Esophagus mucosa (tissue), 1 donor: ENCODE data around the gene ZP4. TPM values are rescaled to one million over a fixed set of nuclear protein-coding genes. Genes with fewer than 3 reads are reported as not detected.
A peak's percentile ranks its signal among the peaks of the same experiment; 100 is the strongest.
"Not testable (repeated sequence)": the region's sequence is repeated elsewhere in the genome, so short reads cannot be mapped to it uniquely, and the experiment has no call there.

Experiments
- ATAC-seq: fragments of 200-7000 bp; cut with Tn5 transposase; one replicate; pipeline ENCODE4 v1.9.1; 2020
- total RNA-seq: library from RNA; stranded (reverse); gene quantifications from one replicate; pipeline ENCODE4 v1.2.4, GENCODE V29; 2023
- donor health status: DM: yes; HTN: yes; CAD: no.

The ZP4 gene
- total RNA-seq, 1 donor from 2014 or later = not detected

GRCh38 chr1:237875291-237875690 lies 15.4 kb downstream of the ZP4 start:
- no peak for ATAC-seq

- ATAC-seq = peak; percentile 99
Observed at GRCh38 chr1:237873487-237874211, 17.1 kb downstream of the ZP4 start.

- no peak for ATAC-seq
Observed at GRCh38 chr1:237868817-237869600, 21.7 kb downstream of the ZP4 start.

- no peak for ATAC-seq
Observed at GRCh38 chr1:237867380-237867888, 23.3 kb downstream of the ZP4 start.

GRCh38 chr1:237864338-237865244 lies 26.1 kb downstream of the ZP4 start:
- ATAC-seq = peak; percentile 85

GRCh38 chr1:237863234-237863633 lies 27.5 kb downstream of the ZP4 start:
- ATAC-seq = no peak

- no peak for ATAC-seq
Observed at GRCh38 chr1:237861944-237862343, 28.8 kb downstream of the ZP4 start.

GRCh38 chr1:237858992-237859391 lies 31.7 kb downstream of the ZP4 start:
- no peak for ATAC-seq

- no peak for ATAC-seq
Observed at GRCh38 chr1:237857455-237857854, 33.3 kb downstream of the ZP4 start.

- ATAC-seq = no peak
Observed at GRCh38 chr1:237852342-237852741, 38.4 kb downstream of the ZP4 start.

GRCh38 chr1:237851210-237851845 lies 39.4 kb downstream of the ZP4 start:
- peak; percentile 61 for ATAC-seq

GRCh38 chr1:237843516-237843915 lies 47.2 kb downstream of the ZP4 start:
- not testable (repeated sequence) for ATAC-seq

- no peak for ATAC-seq
Observed at GRCh38 chr1:237841485-237841884, 49.2 kb downstream of the ZP4 start.

GRCh38 chr1:237838904-237839534 lies 51.7 kb downstream of the ZP4 start:
- ATAC-seq = no peak

GRCh38 chr1:237838320-237838719 lies 52.4 kb downstream of the ZP4 start:
- no peak for ATAC-seq

GRCh38 chr1:237834461-237834860 lies 56.3 kb downstream of the ZP4 start:
- ATAC-seq = no peak

GRCh38 chr1:237834048-237834447 lies 56.7 kb downstream of the ZP4 start:
- no peak for ATAC-seq

- no peak for ATAC-seq
Observed at GRCh38 chr1:237832858-237833257, 57.9 kb downstream of the ZP4 start.
